ENCODE results near the gene ATP2B2. TPM values are rescaled to one million over a fixed set of nuclear protein-coding genes. Genes with fewer than 3 reads are reported as not detected.
"Not testable (repeated sequence)": the region's sequence is repeated elsewhere in the genome, so short reads cannot be mapped to it uniquely, and the experiment has no call there.

The ATP2B2 gene
- total RNA-seq, 4 donors from 2014 or later, result 0.11 to 0.42 (median 0.15) TPM; not detected in 1

GRCh38 chr3:10383850-10384248 lies 121.5 kb downstream of the ATP2B2 start:
- H3K27ac ChIP-seq, result no peak overlapping the region
- H3K9me3 ChIP-seq, result no peaks in the 10 kb centered on the region
- H3K36me3 ChIP-seq, result no peaks in the 10 kb centered on the region
- H3K4me3 ChIP-seq (replicated peaks in 1 of 3), result no peak overlapping the region
- DNase-seq, result no peak
- H3K27me3 ChIP-seq, result no peaks in the 10 kb centered on the region
- 84 to 87% methylated on average over 3 to 4 of the region's 4 CpGs for WGBS, 2 donors
- no peaks in the 10 kb centered on the region for H3K4me1 ChIP-seq
- TF ChIP-seq CTCF (IDR thresholded peaks at IDR 0.05), result no peak
- no peak for TF ChIP-seq POLR2A (IDR thresholded peaks at IDR 0.05)
- intact Hi-C loops (cut with DNase I), result no loop called here

- no peak for DNase-seq
- no peak overlapping the region for H3K4me3 ChIP-seq (replicated peaks in 1 of 3)
- no peaks in the 10 kb centered on the region for H3K36me3 ChIP-seq
- no peaks in the 10 kb centered on the region for H3K4me1 ChIP-seq
- intact Hi-C loops (cut with DNase I), result no loop called here
- no peak for TF ChIP-seq CTCF (IDR thresholded peaks at IDR 0.05)
- no peak for TF ChIP-seq POLR2A (IDR thresholded peaks at IDR 0.05)
- 69 to 78% methylated on average over 4 of the region's 4 CpGs for WGBS, 2 donors
- H3K27ac ChIP-seq, result no peak overlapping the region
- no peaks in the 10 kb centered on the region for H3K27me3 ChIP-seq
- no peaks in the 10 kb centered on the region for H3K9me3 ChIP-seq
Measured at GRCh38 chr3:10382892-10383849, 122.2 kb downstream of the ATP2B2 start.

- H3K4me1 ChIP-seq; H3K4me3 ChIP-seq (replicated peaks in 1 of 3); H3K36me3 ChIP-seq; intact Hi-C loops (cut with DNase I); H3K9me3 ChIP-seq; H3K27ac ChIP-seq; DNase-seq; H3K27me3 ChIP-seq: not testable (repeated sequence)
- 86 to 87% methylated on average over 3 of the region's 3 CpGs for WGBS, 2 donors
Measured at GRCh38 chr3:10382445-10382844, 122.9 kb downstream of the ATP2B2 start.

GRCh38 chr3:10381336-10381735 lies 124.0 kb downstream of the ATP2B2 start:
- Histone ChIP-seq H3K27me3 (no peaks in the 10 kb centered on the region), H3K4me1 (no peaks in the 10 kb centered on the region), H3K36me3 (no peaks in the 10 kb centered on the region), H3K4me3 (replicated peaks in 1 of 3) (no peak overlapping the region), H3K9me3 (no peaks in the 10 kb centered on the region), H3K27ac (no peak overlapping the region)
- 61 to 75% methylated on average over 4 of the region's 4 CpGs for WGBS, 2 donors
- no peak for TF ChIP-seq CTCF (IDR thresholded peaks at IDR 0.05)
- no peak for TF ChIP-seq POLR2A (IDR thresholded peaks at IDR 0.05)
- intact Hi-C loops (cut with DNase I), result no loop called here
- no peak for DNase-seq

GRCh38 chr3:10380906-10381305 lies 124.5 kb downstream of the ATP2B2 start:
- 60 to 79% methylated on average over 3 of the region's 3 CpGs for WGBS, 2 donors
- H3K4me1 ChIP-seq, result no peaks in the 10 kb centered on the region
- H3K9me3 ChIP-seq, result no peaks in the 10 kb centered on the region
- no peak for DNase-seq
- H3K27me3 ChIP-seq, result no peaks in the 10 kb centered on the region
- TF ChIP-seq POLR2A (IDR thresholded peaks at IDR 0.05), result no peak
- TF ChIP-seq CTCF (IDR thresholded peaks at IDR 0.05), result no peak
- no peak overlapping the region for H3K27ac ChIP-seq
- no peaks in the 10 kb centered on the region for H3K36me3 ChIP-seq
- intact Hi-C loops (cut with DNase I), result no loop called here
- no peak overlapping the region for H3K4me3 ChIP-seq (replicated peaks in 1 of 3)

Data from thyroid gland (tissue), 4 donors.